SJCRH30 (cell line): Measurements from ENCODE around the gene REV3L. TPM values are rescaled to one million over a fixed set of nuclear protein-coding genes. Genes with fewer than 3 reads are reported as not detected.
A peak's percentile ranks its signal among the peaks of the same experiment; 100 is the strongest.

ENCODE experiments used
- DNase-seq, 2 experiments: peaks; one replicate each; pipeline ENCODE4 v3.0.0-alpha.2; 2015 to 2020
- H3K27ac ChIP-seq: fragments of 250-450 bp; sonication (Bioruptor Pico); 2 replicates; pipeline ENCODE4 v1.5.1; 2020; ENCODE audit warnings: mild to moderate bottlenecking, moderate library complexity
- H3K27me3 ChIP-seq: fragments of 250-450 bp; sonication (Bioruptor Pico); 2 replicates; pipeline ENCODE4 v1.5.1; 2020; ENCODE audit warnings: mild to moderate bottlenecking, moderate library complexity
- H3K36me3 ChIP-seq: fragments of 250-450 bp; sonication (Bioruptor Pico); 2 replicates; pipeline ENCODE4 v1.5.1; 2020; ENCODE audit warnings: mild to moderate bottlenecking, moderate library complexity
- H3K4me1 ChIP-seq: fragments of 250-450 bp; sonication (Bioruptor Pico); 2 replicates; pipeline ENCODE4 v1.5.1; 2020; ENCODE audit warnings: mild to moderate bottlenecking, moderate library complexity
- H3K4me3 ChIP-seq: fragments of 250-450 bp; sonication (Bioruptor Pico); 2 replicates; pipeline ENCODE4 v1.5.1; 2020; ENCODE audit warnings: mild to moderate bottlenecking, moderate library complexity
- H3K9me3 ChIP-seq: fragments of 250-450 bp; sonication (Bioruptor Pico); replicated peaks from 2 replicates; pipeline ENCODE4 v1.5.1; 2020; ENCODE audit warnings: mild to moderate bottlenecking, moderate library complexity
- total RNA-seq: library from RNA; depleted of rRNA; stranded (reverse); fragments of >200 nt; shearing (Covaris generic); gene quantifications from 2 replicates; pipeline ENCODE4 v1.2.3, GENCODE V29; 2014

REV3L gene
- total RNA-seq, 1 experiment from 2014 or later = 34.3 TPM

DNA sequence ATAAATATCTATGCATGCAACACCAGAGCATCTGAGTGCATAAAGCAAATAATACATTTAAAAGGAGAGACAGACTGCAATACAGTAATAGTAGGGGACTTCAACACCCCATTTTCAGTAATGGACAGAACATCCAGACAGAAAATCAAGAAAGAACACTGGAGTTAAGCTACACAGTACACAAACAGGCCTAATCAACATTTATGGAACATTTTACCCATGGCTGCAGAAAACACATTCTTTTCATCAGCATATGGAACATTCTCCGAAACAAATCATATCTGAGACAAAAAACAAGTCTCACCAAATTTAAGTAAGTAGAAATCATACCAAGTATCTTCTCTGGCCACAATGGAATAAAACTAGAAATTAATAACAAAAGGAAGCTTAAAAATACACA lies 50.5 kb downstream of the REV3L start:
- no peak overlapping the region for H3K27ac ChIP-seq
- DNase-seq = no peak
- H3K36me3 ChIP-seq = no peaks in the 10 kb centered on the region
- H3K9me3 ChIP-seq = no peaks in the 10 kb centered on the region; the same call in 1 of the 2 replicates
- H3K4me3 ChIP-seq = no peak overlapping the region
- H3K4me1 ChIP-seq = no peaks in the 10 kb centered on the region; the same call in 1 of the 2 replicates
- no peaks in the 10 kb centered on the region for H3K27me3 ChIP-seq

DNA sequence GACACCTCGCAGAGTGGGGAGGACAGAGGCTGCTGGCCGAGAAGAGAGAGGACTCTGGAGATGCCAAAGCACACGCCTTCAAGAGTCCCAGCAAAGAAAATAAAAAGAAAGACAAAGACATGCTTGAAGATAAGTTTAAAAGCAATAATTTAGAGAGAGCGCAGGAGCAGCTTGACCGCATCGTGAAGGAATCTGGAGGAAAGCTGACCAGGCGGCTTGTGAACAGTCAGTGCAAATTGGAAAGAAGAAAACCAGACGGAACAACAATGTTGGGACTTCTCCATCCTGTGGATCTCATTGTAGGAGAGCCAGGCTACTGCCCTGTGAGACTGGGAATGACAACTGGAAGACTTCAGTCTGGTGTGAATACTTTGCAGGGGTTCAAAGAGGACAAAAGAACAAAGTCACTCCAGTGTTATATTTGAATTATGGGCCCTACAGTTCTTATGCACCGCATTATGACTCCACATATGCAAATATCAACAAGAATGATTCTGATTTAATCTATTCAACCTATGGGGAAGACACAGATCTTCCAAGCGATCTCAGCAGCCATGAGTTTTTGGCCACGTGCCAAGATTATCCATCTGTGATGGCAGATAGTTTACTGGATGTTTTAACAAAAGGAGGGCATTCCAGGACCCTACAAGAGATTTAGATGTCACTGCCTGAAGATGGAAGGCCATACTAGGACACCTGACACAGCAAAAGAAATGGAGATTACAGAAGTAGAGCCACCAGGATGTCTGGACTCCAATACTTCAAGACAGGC lies 52.2 kb downstream of the REV3L start:
- Histone ChIP-seq H3K36me3 (no peaks in the 10 kb centered on the region; the same call in 1 of the 2 replicates), H3K27me3 (no peaks in the 10 kb centered on the region), H3K4me1 (peaks cover 9% of the 10 kb centered on the region), H3K9me3 (no peaks in the 10 kb centered on the region; the same call in 1 of the 2 replicates), H3K27ac (no peak overlapping the region), H3K4me3 (no peak overlapping the region)
- DNase-seq = peak; percentile 13 to 25

DNA sequence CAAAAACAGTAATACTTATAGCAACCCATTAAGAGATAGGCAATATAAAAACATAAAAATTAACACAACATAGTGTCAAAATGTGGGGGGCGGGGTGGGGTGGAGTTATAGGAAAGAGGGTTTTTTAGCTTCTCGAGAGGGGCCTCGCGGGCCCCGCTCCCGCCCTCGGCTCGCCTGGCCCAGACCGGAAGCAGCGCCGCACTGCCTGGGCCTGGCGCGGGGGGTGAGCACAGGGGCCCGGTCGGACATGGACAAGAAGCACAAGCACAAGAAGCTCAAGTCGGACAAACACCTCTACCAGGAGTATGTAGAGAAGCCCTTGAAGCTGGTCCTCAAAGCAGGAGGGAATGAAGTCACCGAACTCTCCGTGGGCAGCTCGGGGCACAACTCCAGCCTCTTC lies 53.4 kb downstream of the REV3L start:
- H3K4me1 ChIP-seq = peaks cover 9% of the 10 kb centered on the region
- H3K36me3 ChIP-seq = no peaks in the 10 kb centered on the region; the same call in 1 of the 2 replicates
- no peak overlapping the region for H3K27ac ChIP-seq
- H3K9me3 ChIP-seq = no peaks in the 10 kb centered on the region; the same call in 1 of the 2 replicates
- DNase-seq = no peak
- H3K4me3 ChIP-seq = no peak overlapping the region
- H3K27me3 ChIP-seq = no peaks in the 10 kb centered on the region

DNA sequence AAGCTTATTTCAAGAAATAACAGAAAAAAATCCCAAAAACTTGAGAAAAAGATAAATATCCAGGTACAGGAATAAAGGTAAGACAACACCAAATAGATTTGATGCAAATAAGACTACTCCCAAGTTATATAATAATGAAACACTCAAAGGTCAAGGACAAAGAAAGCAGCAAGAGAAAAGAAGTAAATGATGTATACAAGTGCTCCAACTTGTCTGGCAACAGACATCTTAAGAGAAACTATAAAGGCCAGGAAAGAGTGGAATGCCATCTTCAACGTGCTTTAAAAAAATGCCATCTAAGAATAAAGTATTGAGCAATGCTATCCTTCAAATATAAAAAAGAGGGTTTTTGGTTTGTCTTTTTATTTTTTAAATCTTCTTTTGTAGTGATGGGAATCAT lies 54.2 kb downstream of the REV3L start:
- peaks cover 15% of the 10 kb centered on the region for H3K4me1 ChIP-seq
- no peaks in the 10 kb centered on the region for H3K27me3 ChIP-seq
- H3K36me3 ChIP-seq = no peaks in the 10 kb centered on the region; the same call in 1 of the 2 replicates
- H3K9me3 ChIP-seq = no peaks in the 10 kb centered on the region; the same call in 1 of the 2 replicates
- no peak overlapping the region for H3K27ac ChIP-seq
- DNase-seq = no peak
- H3K4me3 ChIP-seq = no peak overlapping the region

DNA sequence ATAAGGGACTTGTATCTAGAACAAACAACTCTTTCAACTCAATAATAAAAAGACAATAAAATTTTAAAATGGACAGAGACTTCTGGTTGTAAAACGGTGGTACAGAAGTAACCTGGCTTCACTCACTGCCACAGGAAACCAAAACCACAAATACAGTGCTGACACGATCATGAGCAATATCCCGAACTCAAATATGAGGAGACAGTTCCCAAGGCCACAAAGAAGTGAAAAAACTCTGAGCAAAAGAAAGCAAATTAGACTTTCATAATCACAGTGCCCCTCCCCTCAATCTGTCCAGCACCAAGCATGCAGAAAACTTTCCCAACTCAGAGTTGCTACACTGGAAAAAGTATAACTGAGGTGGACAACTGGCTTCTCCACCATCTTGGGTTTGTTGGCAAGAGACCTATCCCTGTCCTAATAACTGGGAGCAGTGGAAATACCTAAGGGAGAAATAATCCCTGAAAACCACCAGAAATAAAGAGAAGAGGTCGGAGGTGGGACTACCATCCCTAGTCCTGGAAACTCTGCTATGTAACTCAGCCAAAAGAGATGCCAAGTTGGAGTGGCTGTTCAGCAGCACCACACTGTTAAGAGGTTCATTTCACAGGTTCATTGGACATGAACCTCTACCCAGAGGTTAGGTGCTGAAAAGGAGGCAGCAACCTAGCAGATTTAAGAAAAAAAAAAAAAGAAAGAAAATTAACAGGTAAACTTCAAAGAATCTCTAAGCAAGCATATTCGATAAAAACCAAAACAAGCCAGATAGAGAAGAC lies 55.5 kb downstream of the REV3L start:
- H3K36me3 ChIP-seq = no peaks in the 10 kb centered on the region; the same call in 1 of the 2 replicates
- H3K4me1 ChIP-seq = peaks cover 19% of the 10 kb centered on the region
- no peak overlapping the region for H3K4me3 ChIP-seq
- peak in 1 of 2 experiments; percentile 14 for DNase-seq
- H3K27ac ChIP-seq = no peak overlapping the region; the same call in 1 of the 2 replicates
- H3K9me3 ChIP-seq = no peaks in the 10 kb centered on the region; the same call in 1 of the 2 replicates
- no peaks in the 10 kb centered on the region for H3K27me3 ChIP-seq

DNA sequence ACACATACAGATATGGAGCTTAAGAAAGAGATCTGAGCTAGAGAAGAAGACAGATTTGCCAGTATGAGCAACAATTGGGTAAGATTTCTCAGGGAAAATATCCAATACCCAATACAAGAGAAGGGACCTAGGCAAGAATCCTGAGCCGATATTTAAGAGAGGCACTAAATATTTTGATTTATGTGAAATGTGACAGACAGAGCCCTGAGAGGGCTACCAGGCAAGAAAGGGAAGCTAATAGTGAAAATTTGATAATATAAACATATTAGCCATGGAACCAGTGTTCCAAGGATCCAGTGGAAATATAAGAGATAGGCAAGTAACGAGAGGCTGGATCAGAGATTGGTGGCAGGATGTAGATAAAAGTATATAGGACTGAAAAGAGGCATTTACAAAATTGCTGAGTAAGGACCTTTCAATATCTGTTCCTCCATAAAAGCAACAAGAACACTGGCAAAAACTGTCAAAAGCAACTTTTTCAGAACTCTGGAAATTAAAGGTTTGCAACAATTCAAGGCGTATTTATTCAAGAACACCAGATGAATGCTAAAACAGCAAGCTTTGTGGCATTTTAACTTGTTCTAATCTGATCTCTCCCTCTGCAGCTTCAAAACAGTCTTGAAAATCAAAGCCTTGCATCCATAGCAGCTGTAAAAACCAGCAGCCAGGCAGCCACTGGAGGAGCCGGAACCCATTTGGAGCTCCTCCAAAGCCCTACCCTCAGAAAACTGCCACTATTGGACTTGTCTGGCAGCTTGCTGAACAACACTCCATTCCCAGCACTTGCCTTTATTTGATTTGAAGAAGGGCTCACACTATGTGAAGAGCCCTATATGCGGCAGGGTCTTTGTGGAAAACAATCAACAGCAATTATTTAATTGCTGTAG lies 58.8 kb downstream of the REV3L start:
- Histone ChIP-seq H3K4me3 (no peak overlapping the region), H3K9me3 (no peaks in the 10 kb centered on the region; the same call in 1 of the 2 replicates), H3K36me3 (peaks cover 3% of the 10 kb centered on the region; the same call in 1 of the 2 replicates), H3K27ac (no peak overlapping the region), H3K4me1 (peaks cover 19% of the 10 kb centered on the region), H3K27me3 (no peaks in the 10 kb centered on the region)
- peak; percentile 20 to 35 for DNase-seq

DNA sequence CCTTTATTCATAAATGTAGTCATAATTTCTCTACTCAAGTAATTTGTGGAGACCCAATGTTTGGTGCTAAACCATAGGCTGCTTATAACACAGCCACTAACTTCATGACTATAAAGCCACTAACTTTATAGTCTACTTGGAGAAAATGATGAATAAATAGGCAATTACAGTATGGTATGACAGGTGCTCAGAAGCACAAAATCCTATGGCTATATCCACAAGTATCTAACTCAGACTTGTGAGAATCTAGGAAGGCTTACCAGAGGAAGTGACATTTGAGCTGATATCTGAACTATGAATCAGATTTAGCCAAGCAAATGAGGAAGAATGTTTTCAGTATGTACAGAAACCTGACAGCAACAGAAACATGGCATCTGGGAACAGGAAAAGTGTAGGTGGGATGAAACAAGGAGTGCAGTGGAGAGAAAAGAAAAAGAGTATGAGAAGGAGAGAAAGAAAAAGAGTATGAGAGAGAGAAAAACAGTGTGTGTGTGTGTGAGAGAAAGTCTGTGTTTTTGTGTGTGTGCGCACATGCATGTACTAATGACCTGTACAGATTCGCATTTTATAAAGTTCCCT lies 59.9 kb downstream of the REV3L start:
- no peak overlapping the region for H3K27ac ChIP-seq
- H3K36me3 ChIP-seq = peaks cover 3% of the 10 kb centered on the region; the same call in 1 of the 2 replicates
- DNase-seq = no peak
- no peak overlapping the region for H3K4me3 ChIP-seq
- H3K4me1 ChIP-seq = peaks cover 19% of the 10 kb centered on the region
- no peaks in the 10 kb centered on the region for H3K27me3 ChIP-seq
- H3K9me3 ChIP-seq = no peaks in the 10 kb centered on the region; the same call in 1 of the 2 replicates

DNA sequence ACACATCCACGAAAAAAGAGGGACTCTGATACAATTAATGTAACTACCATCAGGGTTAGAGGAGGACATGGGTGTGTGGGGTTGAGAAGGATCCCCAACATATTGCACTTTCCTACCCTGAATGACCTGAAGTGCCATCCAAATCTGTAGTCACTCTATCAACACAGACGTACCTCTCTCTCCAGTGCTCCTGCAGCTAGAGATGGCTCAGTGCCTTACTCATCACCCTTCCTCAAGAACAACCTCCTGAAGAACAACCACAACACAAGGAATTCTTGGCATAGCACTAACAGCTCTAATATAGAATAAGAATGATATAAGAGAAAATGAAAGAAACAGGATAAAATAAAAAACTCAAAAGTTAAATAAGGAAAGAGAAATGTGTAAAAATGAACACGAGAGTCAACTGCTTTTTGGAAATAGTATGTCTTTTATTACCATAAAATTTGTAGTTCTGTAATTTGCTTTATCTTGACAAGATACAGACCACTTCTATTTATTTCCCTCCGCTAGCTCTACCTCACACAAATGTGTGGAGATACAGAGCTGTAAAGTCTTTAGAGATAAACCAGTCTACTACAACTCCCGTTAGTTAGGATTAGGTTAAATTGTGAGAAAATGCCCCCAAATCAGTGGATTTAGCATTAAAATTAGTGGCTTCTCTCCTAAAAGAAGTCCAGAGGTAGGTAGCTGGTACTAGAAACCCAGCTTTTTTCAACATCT lies 63.9 kb downstream of the REV3L start:
- Histone ChIP-seq H3K4me3 (no peak overlapping the region), H3K27ac (no peak overlapping the region), H3K4me1 (peaks cover 6% of the 10 kb centered on the region), H3K9me3 (no peaks in the 10 kb centered on the region), H3K36me3 (peaks cover 8% of the 10 kb centered on the region), H3K27me3 (no peaks in the 10 kb centered on the region)
- DNase-seq = no peak

DNA sequence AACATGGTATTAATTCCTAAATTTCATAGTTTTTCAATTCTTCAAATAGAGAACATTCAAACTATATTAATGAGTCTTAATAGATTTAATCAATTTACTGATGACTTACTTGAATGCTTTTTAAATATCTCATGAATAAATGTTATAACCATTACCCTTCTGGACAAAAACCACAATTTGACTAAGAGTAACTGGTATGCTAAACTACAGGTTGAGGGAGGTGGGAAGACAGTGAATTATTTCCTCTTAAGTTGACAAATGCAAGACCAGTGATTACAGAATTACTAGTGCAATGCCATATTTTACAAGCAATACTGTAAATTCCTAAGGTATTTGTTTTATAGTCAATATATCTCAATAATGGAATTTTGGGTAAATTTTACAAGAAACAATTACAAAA lies 65.1 kb downstream of the REV3L start:
- no peaks in the 10 kb centered on the region for H3K4me1 ChIP-seq
- H3K36me3 ChIP-seq = peaks cover 9% of the 10 kb centered on the region
- H3K27ac ChIP-seq = no peak overlapping the region
- H3K27me3 ChIP-seq = no peaks in the 10 kb centered on the region
- no peaks in the 10 kb centered on the region for H3K9me3 ChIP-seq
- DNase-seq = no peak
- H3K4me3 ChIP-seq = no peak overlapping the region

DNA sequence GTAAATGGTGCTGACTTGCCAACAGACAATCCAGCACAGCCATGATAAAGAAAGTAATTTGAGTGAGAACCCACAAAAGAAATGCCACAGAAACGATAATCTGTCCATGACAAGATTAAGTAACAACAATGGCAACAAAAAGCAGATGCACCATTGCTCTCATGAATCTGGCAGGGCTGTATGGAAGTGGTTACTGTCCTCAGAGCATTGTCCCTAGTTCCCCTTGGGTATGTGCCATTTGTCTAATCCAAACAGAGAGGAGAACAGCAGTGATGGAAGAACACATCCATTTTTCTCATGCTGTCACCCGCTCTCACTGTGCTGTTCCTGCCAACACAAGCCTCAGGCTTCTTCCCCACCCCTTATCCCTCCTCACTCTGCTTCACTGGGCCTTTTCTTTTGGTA lies 65.8 kb downstream of the REV3L start:
- Histone ChIP-seq H3K4me3 (no peak overlapping the region), H3K27ac (no peak overlapping the region), H3K9me3 (no peaks in the 10 kb centered on the region), H3K27me3 (no peaks in the 10 kb centered on the region), H3K36me3 (peaks cover 9% of the 10 kb centered on the region), H3K4me1 (no peaks in the 10 kb centered on the region)
- peak in 1 of 2 experiments; percentile 19 for DNase-seq

DNA sequence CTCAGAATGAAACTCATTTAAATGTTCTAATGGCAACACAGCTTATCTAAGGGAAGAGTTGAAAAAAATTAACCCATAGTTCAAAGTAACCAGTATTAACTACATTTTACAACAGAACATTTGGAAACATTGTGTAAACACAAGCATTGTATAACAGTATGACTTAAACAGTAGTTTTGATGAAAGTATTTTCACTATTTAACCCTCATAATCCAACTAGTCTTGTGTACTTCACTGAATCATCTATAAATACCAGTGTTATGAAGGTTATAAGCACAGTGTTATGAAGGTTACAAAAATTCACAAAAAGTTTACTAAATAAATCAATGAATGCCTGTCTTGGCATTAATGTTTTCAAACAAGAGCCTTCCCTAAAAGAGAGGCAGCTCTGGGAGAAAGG lies 66.5 kb downstream of the REV3L start:
- Histone ChIP-seq H3K36me3 (peaks cover 15% of the 10 kb centered on the region), H3K4me3 (no peak overlapping the region)
- no peak for DNase-seq

DNA sequence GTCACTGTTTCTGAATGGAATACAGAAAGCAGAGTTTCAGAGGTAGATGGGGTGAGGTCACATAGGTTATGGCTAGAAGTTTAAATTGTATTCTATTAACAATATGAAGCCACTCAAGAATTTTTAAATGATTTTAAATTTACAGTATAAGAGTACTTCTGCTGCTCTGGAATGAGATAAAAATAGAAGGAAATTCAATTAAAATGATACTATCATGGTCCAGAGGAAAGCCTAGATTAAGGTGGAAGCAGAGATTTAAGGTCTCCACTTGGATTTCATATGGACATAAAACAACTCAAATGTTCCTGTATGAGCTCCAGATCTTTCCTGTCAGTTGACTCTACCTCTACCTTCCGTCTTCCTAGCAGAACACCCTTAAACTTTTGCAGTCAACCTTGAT lies 68.6 kb downstream of the REV3L start:
- H3K27me3 ChIP-seq = no peaks in the 10 kb centered on the region
- no peaks in the 10 kb centered on the region for H3K9me3 ChIP-seq
- peaks cover 26% of the 10 kb centered on the region for H3K36me3 ChIP-seq
- H3K4me1 ChIP-seq = no peaks in the 10 kb centered on the region
- H3K27ac ChIP-seq = no peak overlapping the region
- DNase-seq = no peak
- H3K4me3 ChIP-seq = no peak overlapping the region

More for the DNA sequence above, 66.5 kb downstream of the REV3L start:
- no peaks in the 10 kb centered on the region for H3K27me3 ChIP-seq
- H3K27ac ChIP-seq = no peak overlapping the region
- H3K4me1 ChIP-seq = no peaks in the 10 kb centered on the region
- H3K9me3 ChIP-seq = no peaks in the 10 kb centered on the region

DNA sequence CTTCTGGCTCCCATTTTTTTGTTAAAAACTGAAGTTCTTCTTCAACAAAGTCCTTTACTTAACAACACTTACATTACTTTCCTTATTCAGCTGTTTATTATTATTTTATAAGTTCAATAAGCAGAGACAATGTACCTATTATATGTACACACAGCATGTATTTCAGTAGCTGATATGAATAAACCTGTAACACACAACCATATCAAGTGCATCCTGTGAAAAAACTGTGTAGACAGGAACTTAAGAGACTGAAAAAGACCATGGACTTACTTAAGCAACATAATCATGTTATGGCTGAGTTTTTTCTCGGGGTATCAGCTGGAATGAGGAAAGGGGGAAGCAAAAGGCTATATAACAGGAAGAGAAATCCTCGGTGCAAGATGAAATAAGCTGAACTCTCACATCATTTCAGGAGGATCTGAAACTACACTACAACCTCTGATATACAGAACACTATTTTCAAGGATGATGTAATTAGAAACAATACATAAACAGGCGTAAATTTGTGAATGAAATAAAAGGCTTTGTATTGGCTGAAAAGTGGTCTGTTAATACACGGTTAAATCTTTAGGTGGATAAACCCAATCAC lies 70.9 kb downstream of the REV3L start:
- Histone ChIP-seq H3K4me1 (no peaks in the 10 kb centered on the region), H3K27ac (no peak overlapping the region), H3K36me3 (peaks cover 29% of the 10 kb centered on the region), H3K9me3 (no peaks in the 10 kb centered on the region), H3K27me3 (no peaks in the 10 kb centered on the region), H3K4me3 (no peak overlapping the region)
- no peak for DNase-seq
